Transverse colon (tissue), 4 donors: ENCODE data around the gene ACVR2A. TPM values are rescaled to one million over a fixed set of nuclear protein-coding genes. Genes with fewer than 3 reads are reported as not detected.

Source experiments
- DNase-seq: peaks from one replicate; pipeline ENCODE4 v3.0.0-alpha.2; 2019
- H3K27ac ChIP-seq, 4 donors: fragments of 200-600 bp; sonication (generic); 2 replicates each; pipeline ENCODE4 v1.5.1; 2016 to 2018; ENCODE audit warnings: inconsistent platforms in 4 of 4
- H3K27me3 ChIP-seq: fragments of 200-600 bp; sonication (generic); 2 replicates; pipeline ENCODE4 v1.5.1; 2017; ENCODE audit warnings: inconsistent platforms
- H3K36me3 ChIP-seq, 4 donors: fragments of 200-600 bp; sonication (generic); 2 replicates each; pipeline ENCODE4 v1.5.1; 2017 to 2019; ENCODE audit warnings: inconsistent platforms in 4 of 4
- H3K4me1 ChIP-seq, 4 donors: fragments of 200-600 bp; sonication (generic); 2 replicates each; pipeline ENCODE4 v1.5.1; 2017 to 2020; ENCODE audit warnings: inconsistent platforms in 4 of 4
- H3K4me3 ChIP-seq, 4 donors: fragments of 200-600 bp; sonication (generic); 1 replicate in 1 of 4; 2 replicates in 3 of 4; pipeline versions ENCODE4 v1.5.1 to v1.6.1; 2017 to 2019; ENCODE audit warnings: inconsistent platforms in 4 of 4
- H3K9me3 ChIP-seq, 2 donors: fragments of 200-600 bp; sonication (generic); 2 replicates each; pipeline ENCODE4 v1.5.1; 2017 to 2019; ENCODE audit warnings: inconsistent platforms in 2 of 2
- EP300 ChIP-seq: sonication (generic); formaldehyde crosslinking; IDR thresholded peaks from one replicate; pipeline ENCODE4 v1.6.1; 2017; ENCODE audit warnings: antibody characterized with exemption, low read depth
- POLR2A ChIP-seq: fragments of 450-650 bp; IDR thresholded peaks from one replicate; pipeline ENCODE4 v1.6.1; 2016; ENCODE audit warnings: antibody characterized with exemption, mild to moderate bottlenecking, moderate library complexity
- POLR2AphosphoS5 ChIP-seq, 3 donors: sonication (generic); formaldehyde crosslinking; IDR thresholded peaks; one replicate each; pipeline ENCODE4 v1.6.1; 2016; ENCODE audit warnings: antibody characterized with exemption in 3 of 3
- WGBS, 2 donors: methylation state at CpG; one replicate each; pipeline ENCODE4 v1.1.5; 2018; ENCODE audit warnings: low coverage in 1 of 2; 5-methylcytosine and 5-hydroxymethylcytosine counted together
- in situ Hi-C, 4 donors: fragments of 200-750 bp; cut with MboI; loops; one replicate each; pipeline versions ENCODE4 v1.15.0 to v1.15.1; 2017; ENCODE audit warnings: low sequenced_read_pairs in 3 of 4, low pct_ligation_motif_present in 1 of 4, low pct_unique_long_range_greater_than_20kb in 1 of 4
- intact Hi-C: fragments of 100-400 bp; cut with DNase I; formaldehyde crosslinking; loops from one replicate; pipeline ENCODE4 v1.15.1; 2023; ENCODE audit warnings: low total_unique reads
- total RNA-seq, 4 donors: library from RNA; depleted of rRNA; stranded (reverse); fragments of >200 nt; gene quantifications; one replicate each; pipeline ENCODE4 v1.1.0, GENCODE V29; 2016
- TF ChIP-seq, protein P1 (sequence below), 5 experiments: fragments of 200-600 bp in 3 of 5; fragments of 450-650 bp in 2 of 5; sonication (generic) in 3 of 5; IDR thresholded peaks; 1 replicate in 2 of 5; 2 replicates in 3 of 5; pipeline ENCODE4 v1.5.1; 2016 to 2017; ENCODE audit warnings: antibody characterized with exemption in 5 of 5, inconsistent platforms in 3 of 5, mild to moderate bottlenecking in 2 of 5, moderate library complexity in 1 of 5

Gene ACVR2A
- total RNA-seq, 4 donors from 2014 or later, result 15.7 to 36.0 (median 19.4) TPM

DNA sequence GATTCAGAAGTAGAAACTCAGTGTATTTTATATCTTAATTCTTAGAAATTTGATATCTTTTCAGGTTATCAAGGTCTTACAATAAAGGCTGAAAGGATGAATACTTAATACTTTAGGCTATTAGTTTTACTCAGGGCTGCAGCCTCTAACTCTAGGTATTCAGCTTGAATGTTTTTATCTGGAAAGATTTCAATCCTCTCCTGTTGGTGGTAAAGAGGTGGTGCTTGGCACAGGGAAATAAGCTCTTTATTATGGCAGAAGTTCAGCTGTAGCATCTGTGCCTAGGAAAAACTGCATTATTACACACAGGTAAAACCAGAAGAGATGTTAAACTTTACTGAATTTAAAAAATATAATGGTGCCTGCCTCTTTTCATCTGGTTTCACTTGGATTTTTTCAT, 11.1 kb downstream of the ACVR2A start:
- peaks cover 0 to 44% (median 18%) of the 10 kb centered on the region in 4 donors for H3K4me1 ChIP-seq
- TF ChIP-seq POLR2A, result no peak
- no peaks in the 10 kb centered on the region for H3K36me3 ChIP-seq
- no peaks in the 10 kb centered on the region for H3K27me3 ChIP-seq
- in situ Hi-C loops, result no loop called here
- DNase-seq, result no peak
- H3K4me3 ChIP-seq, result no peak overlapping the region
- no peak overlapping the region for H3K27ac ChIP-seq
- no peaks in the 10 kb centered on the region for H3K9me3 ChIP-seq
- intact Hi-C loops, result no loop called here

DNA sequence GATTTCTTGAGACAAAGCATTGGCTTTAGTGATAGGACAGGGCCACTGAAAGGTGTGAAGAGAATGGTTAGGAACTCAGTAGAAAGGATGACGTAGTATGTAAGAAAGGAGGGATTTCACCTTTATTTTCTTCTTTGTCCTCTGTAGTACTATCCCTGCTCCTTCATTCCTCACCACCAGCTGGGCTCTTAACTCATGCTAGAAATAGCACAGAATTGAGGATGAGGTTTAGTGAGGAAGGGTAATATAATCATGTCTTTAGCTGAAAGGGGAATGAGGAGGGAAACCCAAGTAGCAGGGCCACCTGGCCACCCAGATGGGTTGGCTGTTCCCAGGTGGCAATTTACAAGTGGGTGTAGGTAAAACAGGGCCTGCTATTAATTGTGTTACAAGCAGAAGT, 15.2 kb downstream of the ACVR2A start:
- DNase-seq, result no peak

DNA sequence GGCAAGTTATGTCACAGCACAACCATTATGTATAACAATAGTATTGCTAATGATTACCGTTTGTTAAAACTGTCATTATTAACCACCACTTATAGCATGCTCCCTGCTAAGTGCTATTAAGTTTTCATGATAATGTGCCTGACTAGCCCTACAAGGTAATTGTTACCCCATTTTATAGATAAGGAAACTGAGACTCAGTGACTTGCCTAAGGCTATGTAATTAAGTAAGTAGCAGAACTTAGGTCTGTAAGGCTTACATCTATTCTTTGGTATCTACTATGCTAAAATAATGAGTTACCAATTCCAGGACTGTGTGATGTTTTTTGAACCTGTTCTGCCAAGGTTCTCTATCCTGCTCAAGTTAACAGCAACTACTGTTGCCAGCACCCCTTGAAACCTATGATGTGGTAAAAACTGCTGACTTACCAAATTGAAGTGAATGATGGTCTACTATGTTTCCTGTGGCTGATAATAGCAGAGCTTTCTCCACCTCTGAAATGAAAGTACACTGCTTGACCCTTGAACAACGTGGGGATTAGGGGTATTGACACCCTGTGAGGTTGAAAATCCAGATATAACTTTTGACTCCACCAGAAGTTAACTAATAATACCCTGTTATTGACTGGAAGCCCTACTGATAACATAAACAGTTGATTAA, 18.2 kb downstream of the ACVR2A start:
- Histone ChIP-seq H3K4me3 (no peak overlapping the region), H3K27me3 (no peaks in the 10 kb centered on the region), H3K36me3 (no peaks in the 10 kb centered on the region), H3K4me1 (peaks cover 0 to 18% (median 1%) of the 10 kb centered on the region in 4 donors), H3K27ac (no peak overlapping the region), H3K9me3 (no peaks in the 10 kb centered on the region)
- in situ Hi-C loops (no loop called here), intact Hi-C loops (no loop called here)
- 53 to 55% methylated on average over 2 of the region's 2 CpGs for WGBS, 2 donors
- no peak for DNase-seq
- TF ChIP-seq POLR2AphosphoS5 (IDR thresholded peaks at IDR 0.05), result no peak
- no peak for TF ChIP-seq EP300
- TF ChIP-seq, protein P1, sequence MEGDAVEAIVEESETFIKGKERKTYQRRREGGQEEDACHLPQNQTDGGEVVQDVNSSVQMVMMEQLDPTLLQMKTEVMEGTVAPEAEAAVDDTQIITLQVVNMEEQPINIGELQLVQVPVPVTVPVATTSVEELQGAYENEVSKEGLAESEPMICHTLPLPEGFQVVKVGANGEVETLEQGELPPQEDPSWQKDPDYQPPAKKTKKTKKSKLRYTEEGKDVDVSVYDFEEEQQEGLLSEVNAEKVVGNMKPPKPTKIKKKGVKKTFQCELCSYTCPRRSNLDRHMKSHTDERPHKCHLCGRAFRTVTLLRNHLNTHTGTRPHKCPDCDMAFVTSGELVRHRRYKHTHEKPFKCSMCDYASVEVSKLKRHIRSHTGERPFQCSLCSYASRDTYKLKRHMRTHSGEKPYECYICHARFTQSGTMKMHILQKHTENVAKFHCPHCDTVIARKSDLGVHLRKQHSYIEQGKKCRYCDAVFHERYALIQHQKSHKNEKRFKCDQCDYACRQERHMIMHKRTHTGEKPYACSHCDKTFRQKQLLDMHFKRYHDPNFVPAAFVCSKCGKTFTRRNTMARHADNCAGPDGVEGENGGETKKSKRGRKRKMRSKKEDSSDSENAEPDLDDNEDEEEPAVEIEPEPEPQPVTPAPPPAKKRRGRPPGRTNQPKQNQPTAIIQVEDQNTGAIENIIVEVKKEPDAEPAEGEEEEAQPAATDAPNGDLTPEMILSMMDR (IDR thresholded peaks at IDR 0.05), result no peak
- no peak for TF ChIP-seq POLR2A

More for the DNA sequence above, 15.2 kb downstream of the ACVR2A start:
- TF ChIP-seq, protein P1 (IDR thresholded peaks at IDR 0.05), result no peak
- TF ChIP-seq EP300 (no peak), POLR2A (no peak), POLR2AphosphoS5 (IDR thresholded peaks at IDR 0.05) (no peak)
- H3K27me3 ChIP-seq, result no peaks in the 10 kb centered on the region
- H3K4me1 ChIP-seq, result peaks cover 0 to 23% (median 10%) of the 10 kb centered on the region in 4 donors
- no peaks in the 10 kb centered on the region for H3K36me3 ChIP-seq
- H3K27ac ChIP-seq, result no peak overlapping the region
- in situ Hi-C loops (no loop called here), intact Hi-C loops (no loop called here)
- WGBS, 2 donors, result 95 to 100% methylated on average over 1 of the region's 1 CpG
- no peaks in the 10 kb centered on the region for H3K9me3 ChIP-seq
- H3K4me3 ChIP-seq, result no peak overlapping the region

DNA sequence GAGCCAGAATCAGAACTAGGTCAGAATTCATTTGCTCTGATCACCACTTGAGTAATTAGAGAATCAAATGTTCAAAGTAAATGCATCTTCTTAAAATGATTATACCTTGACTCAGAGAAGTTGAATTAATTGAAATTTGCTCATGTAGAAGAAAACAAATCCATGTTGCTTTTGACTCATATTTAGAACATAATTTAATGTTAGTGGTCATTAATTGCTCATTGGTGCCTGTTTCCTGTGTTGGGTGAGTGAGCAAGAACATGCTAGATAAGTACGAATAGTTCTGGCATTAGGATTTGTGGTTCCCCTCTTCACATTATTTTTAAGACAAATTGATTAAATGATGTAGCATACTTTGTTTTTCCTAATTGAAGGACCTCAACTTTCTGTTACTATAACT, 19.0 kb downstream of the ACVR2A start:
- H3K27me3 ChIP-seq, result no peaks in the 10 kb centered on the region
- WGBS, 2 donors, result 76 to 100% methylated on average over 1 of the region's 1 CpG
- in situ Hi-C loops (no loop called here), intact Hi-C loops (no loop called here)
- H3K36me3 ChIP-seq, result no peaks in the 10 kb centered on the region
- no peak overlapping the region for H3K27ac ChIP-seq
- no peak for DNase-seq
- no peaks in the 10 kb centered on the region for H3K9me3 ChIP-seq
- peaks cover 0 to 12% (median 0%) of the 10 kb centered on the region in 4 donors for H3K4me1 ChIP-seq
- H3K4me3 ChIP-seq, result no peak overlapping the region
- TF ChIP-seq EP300, result no peak
- no peak for TF ChIP-seq POLR2AphosphoS5 (IDR thresholded peaks at IDR 0.05)
- TF ChIP-seq, protein P1 (IDR thresholded peaks at IDR 0.05), result no peak

DNA sequence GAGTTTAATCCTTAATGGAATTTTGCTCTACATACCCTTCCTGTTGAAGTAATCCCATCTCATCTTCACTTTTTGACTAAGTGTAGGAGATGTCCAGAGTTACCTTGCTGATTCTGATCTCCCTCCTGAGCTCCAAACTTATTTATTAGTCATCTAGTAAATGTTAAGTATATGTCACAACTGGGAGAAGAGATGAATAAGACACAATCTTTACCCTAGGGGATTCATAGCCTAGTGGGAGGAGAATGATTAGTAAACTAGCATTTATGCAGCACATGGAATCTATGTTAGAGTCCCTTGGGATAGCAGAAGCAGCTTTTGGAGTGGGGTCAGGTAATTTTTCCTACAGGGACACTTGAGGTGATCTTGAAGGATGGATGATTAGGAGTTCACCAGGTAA, 20.7 kb downstream of the ACVR2A start:
- intact Hi-C loops, result no loop called here
- no peak overlapping the region for H3K27ac ChIP-seq
- peaks cover 0 to 5% (median 0%) of the 10 kb centered on the region in 4 donors for H3K4me1 ChIP-seq
- no peaks in the 10 kb centered on the region for H3K9me3 ChIP-seq
- in situ Hi-C loops, result no loop called here
- DNase-seq, result no peak
- H3K36me3 ChIP-seq, result no peaks in the 10 kb centered on the region
- TF ChIP-seq EP300 (no peak), POLR2A (no peak), POLR2AphosphoS5 (IDR thresholded peaks at IDR 0.05) (no peak)
- TF ChIP-seq, protein P1 (IDR thresholded peaks at IDR 0.05), result no peak
- H3K4me3 ChIP-seq, result no peak overlapping the region
- no peaks in the 10 kb centered on the region for H3K27me3 ChIP-seq
